NCI-H2107 (cell line): ENCODE measurements around the gene VPS16.

ENCODE experiments used
- DNase-seq: peaks from one replicate; lab custom pipeline; 2025; lab: John Stamatoyannopoulos, UW

Gene VPS16

GRCh38 chr20:2902291-2902690 lies 61.7 kb downstream of the VPS16 start:
- no peak for DNase-seq

DNA sequence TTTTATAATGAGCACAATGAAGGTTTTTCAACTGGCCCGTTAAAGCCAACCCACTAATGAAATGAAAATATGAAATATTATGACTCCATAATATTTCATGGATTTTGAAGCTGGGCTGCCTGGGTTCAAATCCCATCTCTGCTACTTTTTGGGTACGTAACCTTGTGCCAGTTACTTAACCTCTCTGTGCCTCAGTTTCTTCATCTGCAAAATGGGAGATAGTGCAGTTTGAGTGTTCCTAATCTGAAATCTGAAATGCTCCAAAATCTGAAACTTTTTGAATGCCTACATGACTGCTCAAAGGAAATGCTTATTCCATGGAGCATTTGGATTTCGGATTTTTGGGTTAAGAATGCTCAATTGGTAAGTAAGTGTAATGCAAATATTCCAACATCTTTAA lies 62.3 kb downstream of the VPS16 start:
- DNase-seq: no peak

DNA sequence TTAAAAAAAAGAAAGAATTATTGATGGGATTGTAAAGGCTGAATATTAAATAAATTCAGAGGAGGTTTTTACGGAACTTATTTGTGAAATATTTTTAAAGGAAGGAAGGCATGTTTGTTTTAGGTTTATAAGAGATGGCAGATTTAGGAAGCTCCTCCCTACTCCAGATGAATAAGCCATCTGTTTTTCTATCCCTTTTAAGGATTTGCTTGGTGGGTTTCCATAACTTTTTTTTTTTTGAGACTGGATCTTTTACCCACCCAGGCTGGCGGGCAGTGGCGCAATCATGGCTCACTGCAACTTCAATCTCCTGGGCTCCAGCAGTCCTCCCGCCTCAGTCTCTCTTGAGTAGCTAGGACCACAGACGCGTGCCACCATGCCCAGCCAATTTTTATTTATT lies 63.1 kb downstream of the VPS16 start:
- no peak for DNase-seq

- no peak for DNase-seq
These were observed 67.0 kb downstream of the VPS16 start for GRCh38 chr20:2907519-2907918.

DNA sequence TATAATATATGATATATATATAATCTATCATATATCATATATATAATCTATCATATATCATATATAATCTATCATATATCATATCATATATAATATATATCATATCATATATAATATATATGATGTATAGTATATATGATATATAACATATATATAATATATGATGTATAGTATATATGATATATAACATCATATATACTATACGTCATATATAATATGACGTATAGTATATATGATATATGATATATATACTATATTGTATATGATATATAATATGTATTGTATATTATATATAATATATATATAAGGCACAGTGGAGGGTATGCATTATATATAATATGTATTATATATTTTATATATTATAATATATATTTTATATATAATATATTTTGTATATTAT lies 69.4 kb downstream of the VPS16 start:
- DNase-seq: no peak

- DNase-seq: no peak
These were observed 70.7 kb downstream of the VPS16 start for GRCh38 chr20:2911200-2911599.

- no peak for DNase-seq
These were observed 73.6 kb downstream of the VPS16 start for GRCh38 chr20:2914160-2914559.
